CD14-positive monocyte (primary cell): ENCODE data around the gene HMOX2. TPM values are rescaled to one million over a fixed set of nuclear protein-coding genes. Genes with fewer than 3 reads are reported as not detected.

Experiments used
- DNase-seq, 3 donors: peaks; one replicate each; pipeline ENCODE4 v3.0.0-alpha.2; 2011 to 2022
- H2AFZ ChIP-seq: 2 replicates; pipeline ENCODE4 v1.6.0; 2012; ENCODE audit warnings: mild to moderate bottlenecking, low read depth, low read length, inconsistent platforms; ENCODE audit not compliant: insufficient read depth, poor library complexity, severe bottlenecking
- H3K27ac ChIP-seq, 2 donors: 1 replicate in 1 of 2; 2 replicates in 1 of 2; pipeline ENCODE4 v1.5.1; 2012 to 2013; ENCODE audit warnings: low read length in 2 of 2, control low read depth in 1 of 2, inconsistent platforms in 1 of 2, low read depth in 1 of 2, mild to moderate bottlenecking in 1 of 2
- H3K27me3 ChIP-seq, 2 donors: one replicate each; pipeline versions ENCODE4 v1.6.0 to v1.6.1; 2011 to 2013; ENCODE audit warnings: low read length in 2 of 2; ENCODE audit not compliant: control insufficient read depth in 2 of 2, insufficient read depth in 2 of 2
- H3K36me3 ChIP-seq, 2 donors: replicated peaks in 1 of 2; 1 replicate in 1 of 2; 2 replicates in 1 of 2; pipeline versions ENCODE4 v1.5.1 to v1.6.1; 2012 to 2013; ENCODE audit warnings: low read length in 2 of 2, control low read depth in 1 of 2, inconsistent platforms in 1 of 2, mild to moderate bottlenecking in 1 of 2; ENCODE audit not compliant: insufficient read depth in 2 of 2, control insufficient read depth in 1 of 2
- H3K4me1 ChIP-seq, 2 donors: 1 replicate in 1 of 2; 2 replicates in 1 of 2; pipeline versions ENCODE4 v1.5.1 to v1.6.1; 2012 to 2013; ENCODE audit warnings: low read length in 2 of 2, control low read depth in 1 of 2, inconsistent platforms in 1 of 2, mild to moderate bottlenecking in 1 of 2, moderate library complexity in 1 of 2; ENCODE audit not compliant: insufficient read depth in 2 of 2, control insufficient read depth in 1 of 2
- H3K4me2 ChIP-seq: replicated peaks from 2 replicates; pipeline ENCODE3; 2012; ENCODE audit warnings: low read length, moderate library complexity, mild to moderate bottlenecking; ENCODE audit not compliant: poor library complexity, severe bottlenecking; ENCODE audit errors: extremely low read depth
- H3K4me3 ChIP-seq, 3 experiments: fragments of 200-600 bp in 1 of 3; sonication (generic) in 1 of 3; replicated peaks in 1 of 3; 1 replicate in 2 of 3; 2 replicates in 1 of 3; pipeline ENCODE4 v1.5.1; 2011 to 2013; ENCODE audit warnings: low read length in 3 of 3, mild to moderate bottlenecking in 3 of 3, control low read depth in 2 of 3, low read depth in 2 of 3, inconsistent platforms in 1 of 3, moderate library complexity in 1 of 3
- H3K79me2 ChIP-seq: 2 replicates; pipeline ENCODE4 v1.6.0; 2012; ENCODE audit warnings: mild to moderate bottlenecking, control low read depth, inconsistent platforms, low read length, moderate library complexity; ENCODE audit not compliant: insufficient read depth
- H3K9ac ChIP-seq: 2 replicates; pipeline ENCODE4 v1.6.0; 2017; ENCODE audit warnings: low read length, mild to moderate bottlenecking; ENCODE audit not compliant: insufficient read depth, poor library complexity, severe bottlenecking
- H3K9me3 ChIP-seq, 2 donors: replicated peaks in 1 of 2; 1 replicate in 1 of 2; 2 replicates in 1 of 2; pipeline versions ENCODE4 v1.5.1 to v1.6.1; 2012 to 2013; ENCODE audit warnings: low read length in 2 of 2, control low read depth in 1 of 2; ENCODE audit not compliant: control insufficient read depth in 1 of 2, insufficient read depth in 1 of 2
- H4K20me1 ChIP-seq: 2 replicates; pipeline ENCODE4 v1.6.0; 2012; ENCODE audit warnings: mild to moderate bottlenecking, low read length, control low read depth, moderate library complexity; ENCODE audit not compliant: insufficient read depth
- H3K27ac Mint-ChIP-seq, 7 donors: one replicate each; pipeline ENCODE4 v1.8.0; 2020; ENCODE audit warnings: mild to moderate bottlenecking in 7 of 7, mixed read lengths in 7 of 7, moderate library complexity in 6 of 7, inconsistent platforms in 2 of 7
- H3K27me3 Mint-ChIP-seq, 3 donors: one replicate each; pipeline ENCODE4 v1.8.0; 2021 to 2022; ENCODE audit warnings: low read depth in 3 of 3, mild to moderate bottlenecking in 3 of 3, mixed read lengths in 3 of 3, moderate library complexity in 3 of 3, inconsistent platforms in 1 of 3
- H3K36me3 Mint-ChIP-seq, 2 donors: one replicate each; pipeline ENCODE4 v1.8.0; 2020; ENCODE audit warnings: mixed read lengths in 2 of 2, inconsistent platforms in 1 of 2, mild to moderate bottlenecking in 1 of 2
- H3K4me1 Mint-ChIP-seq: one replicate; pipeline ENCODE4 v1.8.0; 2020; ENCODE audit warnings: mild to moderate bottlenecking, mixed read lengths
- H3K4me3 Mint-ChIP-seq, 2 donors: one replicate each; pipeline ENCODE4 v1.8.0; 2020; ENCODE audit warnings: mild to moderate bottlenecking in 2 of 2, mixed read lengths in 2 of 2, moderate library complexity in 1 of 2
- H3K9me3 Mint-ChIP-seq, 7 donors: one replicate each; pipeline ENCODE4 v1.8.0; 2020 to 2022; ENCODE audit warnings: mixed read lengths in 7 of 7, mild to moderate bottlenecking in 6 of 7, moderate library complexity in 6 of 7, inconsistent platforms in 2 of 7
- WGBS: methylation state at CpG from one replicate; pipeline ENCODE4 v1.1.5; 2013; ENCODE audit warnings: missing lambda C conversion rate; ENCODE audit not compliant: insufficient coverage; 5-methylcytosine and 5-hydroxymethylcytosine counted together
- intact Hi-C, 2 donors: fragments of 100-400 bp; cut with micrococcal nuclease; formaldehyde crosslinking; loops; one replicate each; pipeline versions ENCODE4 v1.15.0 to v1.15.1; 2023
- polyA plus RNA-seq, 3 donors: library from polyadenylated mRNA; depleted of rRNA in 1 of 3; unstranded in 2 of 3; stranded (reverse) in 1 of 3; fragments of 300-500 nt in 2 of 3; fragments of >200 nt in 1 of 3; fragmentation: Illumina TruSeq in 2 of 3; gene quantifications; 1 replicate in 2 of 3; 2 replicates in 1 of 3; pipeline ENCODE4 v1.2.3, GENCODE V29; 2012 to 2021
- TF ChIP-seq, protein P1 (sequence below): fragments of 200-600 bp; IDR thresholded peaks from one replicate; pipeline ENCODE4 v1.8.0; 2022; ENCODE audit warnings: antibody characterized with exemption, mild to moderate bottlenecking

HMOX2 gene
- polyA plus RNA-seq, 3 donors: 21.7 to 33.2 (median 25.0) TPM

DNA sequence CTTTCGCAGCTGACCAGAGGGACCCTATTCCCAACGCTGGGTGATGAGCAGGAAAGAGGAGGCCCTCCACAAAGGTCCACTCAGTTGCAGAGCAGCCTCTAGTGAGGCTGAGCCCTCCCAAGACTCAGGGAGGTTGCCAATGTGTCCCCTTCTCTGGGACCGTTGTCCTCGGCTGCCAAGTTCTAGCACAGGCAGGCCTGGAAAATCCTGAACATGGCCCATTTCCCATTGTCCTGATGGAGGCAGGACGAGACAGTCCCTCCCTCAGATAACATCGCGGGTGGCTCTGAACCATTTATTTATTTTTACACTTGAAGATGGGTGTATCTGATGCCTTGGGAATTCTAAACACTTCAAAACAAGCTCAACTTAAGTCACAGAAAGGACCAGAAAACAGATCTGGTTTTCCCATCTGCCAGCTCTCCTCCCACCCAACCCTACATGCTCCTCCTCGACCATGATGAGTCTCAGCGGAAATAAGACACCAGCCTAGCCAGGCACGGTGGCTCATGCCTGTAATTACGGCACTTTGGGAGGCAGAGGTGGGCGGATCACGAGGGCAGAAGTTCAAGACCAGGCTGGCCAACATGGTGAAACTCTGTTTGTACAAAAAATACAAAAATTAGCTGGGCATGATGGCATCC is 49.6 kb downstream of the HMOX2 start:
- intact Hi-C loops: no loop called here
- Histone ChIP-seq H3K27ac (no peak overlapping the region), H3K9ac (no peak overlapping the region), H3K79me2 (peaks cover 27% of the 10 kb centered on the region), H3K4me2 (no peak overlapping the region), H3K27me3 (no peaks in the 10 kb centered on the region), H4K20me1 (no peaks in the 10 kb centered on the region), H3K9me3 (no peaks in the 10 kb centered on the region), H2AFZ (no peak overlapping the region), H3K4me1 (peaks cover 29 to 43% of the 10 kb centered on the region in 2 donors), H3K4me3 (no peak overlapping the region), H3K36me3 (no peaks in the 10 kb centered on the region)
- TF ChIP-seq, protein P1, sequence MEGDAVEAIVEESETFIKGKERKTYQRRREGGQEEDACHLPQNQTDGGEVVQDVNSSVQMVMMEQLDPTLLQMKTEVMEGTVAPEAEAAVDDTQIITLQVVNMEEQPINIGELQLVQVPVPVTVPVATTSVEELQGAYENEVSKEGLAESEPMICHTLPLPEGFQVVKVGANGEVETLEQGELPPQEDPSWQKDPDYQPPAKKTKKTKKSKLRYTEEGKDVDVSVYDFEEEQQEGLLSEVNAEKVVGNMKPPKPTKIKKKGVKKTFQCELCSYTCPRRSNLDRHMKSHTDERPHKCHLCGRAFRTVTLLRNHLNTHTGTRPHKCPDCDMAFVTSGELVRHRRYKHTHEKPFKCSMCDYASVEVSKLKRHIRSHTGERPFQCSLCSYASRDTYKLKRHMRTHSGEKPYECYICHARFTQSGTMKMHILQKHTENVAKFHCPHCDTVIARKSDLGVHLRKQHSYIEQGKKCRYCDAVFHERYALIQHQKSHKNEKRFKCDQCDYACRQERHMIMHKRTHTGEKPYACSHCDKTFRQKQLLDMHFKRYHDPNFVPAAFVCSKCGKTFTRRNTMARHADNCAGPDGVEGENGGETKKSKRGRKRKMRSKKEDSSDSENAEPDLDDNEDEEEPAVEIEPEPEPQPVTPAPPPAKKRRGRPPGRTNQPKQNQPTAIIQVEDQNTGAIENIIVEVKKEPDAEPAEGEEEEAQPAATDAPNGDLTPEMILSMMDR: no peak
- H3K4me3 Mint-ChIP-seq: no peak overlapping the region
- peaks cover 0 to 5% (median 3%) of the 10 kb centered on the region in 3 donors for H3K27me3 Mint-ChIP-seq
- peak overlapping the region in 1 of 7 donors; percentile 25 for H3K27ac Mint-ChIP-seq
- no peak for DNase-seq
- peaks cover 10 to 19% of the 10 kb centered on the region in 2 donors for H3K36me3 Mint-ChIP-seq
- peaks cover 0 to 3% (median 0%) of the 10 kb centered on the region in 7 donors for H3K9me3 Mint-ChIP-seq
- 93% methylated on average over 9 of the region's 13 CpGs for WGBS
- H3K4me1 Mint-ChIP-seq: peaks cover 43% of the 10 kb centered on the region

DNA sequence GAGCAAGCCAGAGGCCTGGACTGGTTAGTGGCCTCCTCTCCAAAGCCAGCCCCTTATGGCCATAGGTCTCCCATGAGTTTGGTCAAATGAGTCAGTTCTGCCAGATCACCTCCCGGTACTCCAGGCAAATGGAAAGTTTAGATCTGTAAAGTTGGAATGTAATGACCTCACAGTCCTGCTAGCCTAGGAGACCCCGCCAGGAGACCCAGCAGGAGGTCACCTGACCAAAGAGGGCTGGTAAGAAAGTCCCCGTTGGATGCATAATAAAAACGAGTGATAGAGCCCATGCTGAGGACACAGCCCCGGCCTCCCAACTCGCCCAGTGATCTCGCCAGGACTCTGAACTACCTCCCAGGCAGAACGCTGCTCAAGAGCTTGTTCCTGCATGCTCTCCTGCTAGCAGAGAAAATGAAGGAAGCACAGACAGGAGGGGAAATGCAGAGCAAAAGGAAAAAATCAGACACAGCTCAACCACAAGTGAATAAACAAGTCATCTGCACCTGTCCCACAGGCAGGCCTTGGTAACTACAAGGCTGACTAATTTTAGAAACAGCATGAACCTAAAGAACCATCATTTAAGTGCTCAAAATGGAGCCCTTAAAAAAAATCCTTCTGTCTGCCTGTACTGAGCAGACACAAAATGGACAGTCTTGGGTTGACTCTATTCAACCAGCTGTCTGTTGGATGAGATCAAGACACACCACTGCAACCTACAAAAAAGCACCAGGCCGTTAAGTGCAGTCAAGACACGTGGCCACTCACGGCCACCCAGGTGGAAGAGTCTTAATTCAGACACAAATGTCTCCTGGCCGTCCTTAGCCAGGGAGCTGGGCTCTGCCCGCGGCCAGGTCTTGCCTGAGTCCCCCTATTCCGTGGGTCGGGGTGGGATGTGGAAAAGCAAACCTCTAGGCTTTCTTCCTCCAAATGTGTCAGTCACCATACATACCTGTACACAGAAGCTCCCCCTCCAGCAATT is 53.2 kb downstream of the HMOX2 start:
- H3K27me3 ChIP-seq: no peaks in the 10 kb centered on the region
- no peak overlapping the region for H3K27ac ChIP-seq
- H3K27me3 Mint-ChIP-seq: peaks cover 0 to 2% (median 0%) of the 10 kb centered on the region in 3 donors
- no peak overlapping the region for H3K4me2 ChIP-seq
- intact Hi-C loops: no loop called here
- no peak overlapping the region for H3K9ac ChIP-seq
- H3K4me1 Mint-ChIP-seq: peaks cover 20% of the 10 kb centered on the region
- H3K27ac Mint-ChIP-seq: peak overlapping the region in 1 of 7 donors; percentile 72
- H2AFZ ChIP-seq: no peak overlapping the region
- DNase-seq: no peak
- no peak overlapping the region for H3K4me3 Mint-ChIP-seq
- H4K20me1 ChIP-seq: peaks cover 8% of the 10 kb centered on the region
- H3K79me2 ChIP-seq: peaks cover 34% of the 10 kb centered on the region
- H3K9me3 ChIP-seq: no peaks in the 10 kb centered on the region
- 53% methylated on average over 6 of the region's 16 CpGs for WGBS
- H3K36me3 ChIP-seq: peaks cover 10 to 14% of the 10 kb centered on the region in 2 donors
- H3K9me3 Mint-ChIP-seq: peaks cover 0 to 3% (median 0%) of the 10 kb centered on the region in 7 donors
- peaks cover 25% of the 10 kb centered on the region in 2 donors for H3K36me3 Mint-ChIP-seq
- TF ChIP-seq, protein P1: no peak
- H3K4me3 ChIP-seq: no peak overlapping the region
- H3K4me1 ChIP-seq: peaks cover 9 to 18% of the 10 kb centered on the region in 2 donors
